BE2C (cell line): ENCODE measurements around the gene RBP4.

Source experiments
- DNase-seq: peaks from one replicate; pipeline ENCODE4 v3.0.0-alpha.2; 2020
- H3K27me3 ChIP-seq: fragments of 250-450 bp; sonication (Bioruptor Pico); 2 replicates; pipeline ENCODE4 v1.5.1; 2020; ENCODE audit warnings: mild to moderate bottlenecking
- H3K36me3 ChIP-seq: fragments of 250-450 bp; sonication (Bioruptor Pico); 2 replicates; pipeline ENCODE4 v1.5.1; 2020; ENCODE audit warnings: mild to moderate bottlenecking
- H3K4me1 ChIP-seq: fragments of 250-450 bp; sonication (Bioruptor Pico); 2 replicates; pipeline ENCODE4 v1.5.1; 2020
- H3K4me3 ChIP-seq: 2 replicates; pipeline ENCODE4 v1.5.1; 2011; ENCODE audit warnings: low read depth, low read length
- H3K9me3 ChIP-seq: fragments of 250-450 bp; sonication (Bioruptor Pico); 2 replicates; pipeline ENCODE4 v1.5.1; 2020
- CTCF ChIP-seq: IDR thresholded peaks from 2 replicates; pipeline ENCODE4 v1.5.1; 2012; ENCODE audit warnings: mild to moderate bottlenecking, low read depth, low read length

The RBP4 gene

GRCh38 chr10:93599335-93599734, 1.7 kb downstream of the RBP4 start:
- no peak overlapping the region for H3K4me3 ChIP-seq
- H3K4me1 ChIP-seq, result no peaks in the 10 kb centered on the region
- TF ChIP-seq CTCF, result no peak
- no peaks in the 10 kb centered on the region for H3K36me3 ChIP-seq
- no peaks in the 10 kb centered on the region for H3K9me3 ChIP-seq
- H3K27me3 ChIP-seq, result peaks cover 36% of the 10 kb centered on the region
- no peak for DNase-seq

- TF ChIP-seq CTCF, result no peak
- no peaks in the 10 kb centered on the region for H3K36me3 ChIP-seq
- no peak overlapping the region for H3K4me3 ChIP-seq
- H3K27me3 ChIP-seq, result peaks cover 33% of the 10 kb centered on the region
- H3K4me1 ChIP-seq, result no peaks in the 10 kb centered on the region
- no peak for DNase-seq
- H3K9me3 ChIP-seq, result no peaks in the 10 kb centered on the region
Measured at GRCh38 chr10:93598157-93598556, 2.9 kb downstream of the RBP4 start.

- H3K4me3 ChIP-seq, result no peak overlapping the region
- no peak for DNase-seq
- TF ChIP-seq CTCF, result no peak
- peaks cover 23% of the 10 kb centered on the region for H3K27me3 ChIP-seq
- H3K4me1 ChIP-seq, result no peaks in the 10 kb centered on the region
- H3K36me3 ChIP-seq, result no peaks in the 10 kb centered on the region
- no peaks in the 10 kb centered on the region for H3K9me3 ChIP-seq
Measured at GRCh38 chr10:93597075-93597599, 3.9 kb downstream of the RBP4 start.

- Histone ChIP-seq H3K36me3 (no peaks in the 10 kb centered on the region), H3K9me3 (no peaks in the 10 kb centered on the region), H3K4me1 (no peaks in the 10 kb centered on the region), H3K27me3 (peaks cover 18% of the 10 kb centered on the region), H3K4me3 (no peak overlapping the region)
- no peak for DNase-seq
- no peak for TF ChIP-seq CTCF
Measured at GRCh38 chr10:93596539-93596938, 4.5 kb downstream of the RBP4 start.

GRCh38 chr10:93595378-93596161, 5.5 kb downstream of the RBP4 start:
- Histone ChIP-seq H3K36me3 (no peaks in the 10 kb centered on the region), H3K9me3 (no peaks in the 10 kb centered on the region), H3K4me3 (no peak overlapping the region), H3K4me1 (no peaks in the 10 kb centered on the region), H3K27me3 (peaks cover 10% of the 10 kb centered on the region)
- no peak for TF ChIP-seq CTCF
- DNase-seq, result no peak

GRCh38 chr10:93594518-93594917, 6.5 kb downstream of the RBP4 start:
- Histone ChIP-seq H3K36me3 (no peaks in the 10 kb centered on the region), H3K9me3 (no peaks in the 10 kb centered on the region), H3K4me1 (no peaks in the 10 kb centered on the region), H3K27me3 (no peaks in the 10 kb centered on the region), H3K4me3 (no peak overlapping the region)
- DNase-seq, result no peak
- no peak for TF ChIP-seq CTCF
